Colonic mucosa (tissue), 4 donors: ENCODE measurements around the gene TEPSIN. TPM values are rescaled to one million over a fixed set of nuclear protein-coding genes. Genes with fewer than 3 reads are reported as not detected.

Experiments used
- DNase-seq: peaks from one replicate; pipeline ENCODE4 v3.0.0-alpha.2; 2020
- H3K27ac ChIP-seq: fragments of 200-600 bp; one replicate; pipeline ENCODE4 v1.8.0; 2021
- H3K27me3 ChIP-seq: fragments of 200-600 bp; one replicate; pipeline ENCODE4 v1.8.0; 2021
- H3K36me3 ChIP-seq: fragments of 200-600 bp; one replicate; pipeline ENCODE4 v1.8.0; 2021
- H3K4me1 ChIP-seq: fragments of 200-600 bp; one replicate; pipeline ENCODE4 v1.8.0; 2021; ENCODE audit warnings: mild to moderate bottlenecking
- H3K4me3 ChIP-seq: fragments of 200-600 bp; one replicate; pipeline ENCODE4 v1.8.0; 2021
- H3K9ac ChIP-seq, 2 donors: one replicate each; pipeline ENCODE4 v1.7.0; 2013; ENCODE audit warnings: control low read depth in 2 of 2, low read depth in 2 of 2, low read length in 2 of 2
- H3K9me3 ChIP-seq: fragments of 200-600 bp; one replicate; pipeline ENCODE4 v1.8.0; 2021
- CTCF ChIP-seq: fragments of 200-600 bp; IDR thresholded peaks from one replicate; pipeline ENCODE4 v1.8.0; 2022; ENCODE audit warnings: antibody characterized with exemption, mild to moderate bottlenecking
- intact Hi-C: fragments of 100-400 bp; cut with DNase I; formaldehyde crosslinking; loops from one replicate; pipeline ENCODE4 v1.14.1; 2022
- total RNA-seq, 2 donors: library from RNA; stranded (reverse); fragmentation: NEBNext Ultra II Directional in 1 of 2; extraction: Animal tissue kit (Norgen Biotek cat#: 25700) in 1 of 2; gene quantifications; one replicate each; pipeline ENCODE4 v1.2.1, GENCODE V29; 2021
- donor health status: healthy.
- donor health status: DM: no; HTN: no; CAD: no.
- donor health status: DM: no; HTN: no; CAD: no.

The TEPSIN gene
- total RNA-seq, 2 donors from 2014 or later: 29.3 to 46.7 TPM

GRCh38 chr17:81273698-81274470 lies 35.0 kb upstream of the TEPSIN start:
- Histone ChIP-seq H3K9me3 (no peaks in the 10 kb centered on the region), H3K27ac (no peak overlapping the region), H3K4me1 (peaks cover 8% of the 10 kb centered on the region), H3K36me3 (peaks cover 15% of the 10 kb centered on the region), H3K9ac (no peak overlapping the region), H3K27me3 (no peaks in the 10 kb centered on the region), H3K4me3 (no peak overlapping the region)
- TF ChIP-seq CTCF: no peak
- intact Hi-C loops: no loop called here
- DNase-seq: no peak

- Histone ChIP-seq H3K36me3 (peaks cover 15% of the 10 kb centered on the region), H3K9ac (no peak overlapping the region), H3K4me1 (peaks cover 6% of the 10 kb centered on the region), H3K27me3 (no peaks in the 10 kb centered on the region), H3K4me3 (no peak overlapping the region), H3K27ac (no peak overlapping the region), H3K9me3 (no peaks in the 10 kb centered on the region)
- intact Hi-C loops: no loop called here
- no peak for DNase-seq
- TF ChIP-seq CTCF: no peak
These were observed 33.8 kb upstream of the TEPSIN start for GRCh38 chr17:81272616-81273015.

- no peak overlapping the region for H3K9ac ChIP-seq
- DNase-seq: no peak
These were observed 32.4 kb upstream of the TEPSIN start for GRCh38 chr17:81271226-81271625.

GRCh38 chr17:81270279-81270678 lies 31.4 kb upstream of the TEPSIN start:
- intact Hi-C loops: no loop called here
- DNase-seq: no peak
- Histone ChIP-seq H3K9ac (no peak overlapping the region), H3K9me3 (no peaks in the 10 kb centered on the region), H3K27ac (no peak overlapping the region), H3K4me1 (no peaks in the 10 kb centered on the region), H3K27me3 (no peaks in the 10 kb centered on the region), H3K36me3 (peaks cover 13% of the 10 kb centered on the region), H3K4me3 (no peak overlapping the region)
- TF ChIP-seq CTCF: no peak

More at GRCh38 chr17:81271226-81271625, 32.4 kb upstream of the TEPSIN start:
- Histone ChIP-seq H3K27me3 (no peaks in the 10 kb centered on the region), H3K27ac (no peak overlapping the region), H3K36me3 (peaks cover 19% of the 10 kb centered on the region), H3K4me3 (no peak overlapping the region), H3K9me3 (no peaks in the 10 kb centered on the region), H3K4me1 (no peaks in the 10 kb centered on the region)
- intact Hi-C loops: no loop called here
- TF ChIP-seq CTCF: no peak

- intact Hi-C loops: no loop called here
- H3K9me3 ChIP-seq: no peaks in the 10 kb centered on the region
- H3K36me3 ChIP-seq: peaks cover 22% of the 10 kb centered on the region
- H3K9ac ChIP-seq: no peak overlapping the region
- H3K27ac ChIP-seq: no peak overlapping the region
- DNase-seq: no peak
- no peaks in the 10 kb centered on the region for H3K27me3 ChIP-seq
- H3K4me3 ChIP-seq: no peak overlapping the region
- no peaks in the 10 kb centered on the region for H3K4me1 ChIP-seq
- TF ChIP-seq CTCF: no peak
These were observed 28.7 kb upstream of the TEPSIN start for GRCh38 chr17:81267390-81268067.
